GM19025 (cell line): Measurements from ENCODE around the gene RFFL.

Experiments used
- ATAC-seq: cut with Tn5 transposase; IDR thresholded peaks from one replicate; pipeline ENCODE4 v1.9.1; 2021; ENCODE audit warnings: mild to moderate bottlenecking, low read depth, moderate library complexity; ENCODE audit not compliant: unreplicated experiment

RFFL gene

DNA sequence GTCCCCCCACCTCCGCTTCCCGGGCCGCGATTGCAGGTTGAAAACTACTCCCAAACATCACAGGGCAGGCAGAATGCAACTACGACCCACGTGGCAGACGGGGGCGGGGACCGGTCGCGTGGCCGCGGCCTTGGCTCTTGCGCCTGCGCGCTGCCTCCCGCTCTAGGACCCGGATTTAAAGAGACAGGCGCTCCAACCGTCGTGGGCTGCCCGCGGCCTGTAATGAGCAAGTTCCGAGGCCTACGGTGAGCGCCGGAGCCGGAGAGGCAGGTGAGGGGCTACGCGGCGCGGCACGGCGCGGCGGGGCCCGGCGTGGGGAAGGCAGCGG is 83.2 kb downstream of the RFFL start, which contains the start of gene LIG3:
LIG3 (plus strand) TSS at position 160 of the 328 bp plus-strand sequence. CDS start 2,494 bp downstream, outside the sequence.
- ATAC-seq: peak; percentile 86

GRCh38 chr17:34979650-34980352 is 83.7 kb downstream of the RFFL start:
- ATAC-seq: no peak

- ATAC-seq: no peak
These were observed 84.4 kb downstream of the RFFL start for GRCh38 chr17:34979153-34979552.

- ATAC-seq: no peak
These were observed 88.4 kb downstream of the RFFL start for GRCh38 chr17:34974794-34975785.

- no peak for ATAC-seq
These were observed 89.3 kb downstream of the RFFL start for GRCh38 chr17:34974179-34974578.

- ATAC-seq: peak; percentile 83
These were observed 102.2 kb downstream of the RFFL start, which contains the start of the genes CCT6B and ZNF830 for GRCh38 chr17:34961093-34961911. TSS of gene CCT6B (minus strand) at chr17:34961460. CDS start at chr17:34961393, 67 bp downstream. TSS of gene ZNF830 (plus strand) at chr17:34961540. CDS start at chr17:34961567, 27 bp downstream.

GRCh38 chr17:34958438-34958837 is 105.1 kb downstream of the RFFL start:
- no peak for ATAC-seq
